GM18517 (cell line): ENCODE data around the gene FADS3.

ENCODE experiments used
- ATAC-seq: cut with Tn5 transposase; IDR thresholded peaks from one replicate; pipeline ENCODE4 v1.9.1; 2021; ENCODE audit warnings: mild to moderate bottlenecking, moderate library complexity; ENCODE audit not compliant: unreplicated experiment

FADS3 gene

DNA sequence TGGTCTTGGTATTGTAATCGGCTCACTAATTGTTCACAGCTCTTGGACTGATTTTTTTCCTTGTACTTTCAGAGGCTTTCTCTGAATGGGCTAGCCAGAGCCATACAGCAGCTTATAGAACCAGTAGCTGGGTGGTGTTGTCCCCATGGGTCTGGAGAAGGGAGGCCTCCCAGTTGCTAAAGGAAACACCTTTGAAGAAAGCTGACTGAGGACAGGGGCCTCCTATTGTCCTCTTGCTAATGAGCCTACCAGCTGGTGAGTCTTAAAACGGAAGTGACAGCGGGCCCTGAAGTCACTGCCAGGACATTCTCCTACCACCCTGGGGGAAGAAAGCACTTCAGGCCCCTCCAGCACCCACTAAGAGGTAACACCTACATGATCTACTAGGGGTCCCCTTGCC is 9.9 kb downstream of the FADS3 start:
- no peak for ATAC-seq

DNA sequence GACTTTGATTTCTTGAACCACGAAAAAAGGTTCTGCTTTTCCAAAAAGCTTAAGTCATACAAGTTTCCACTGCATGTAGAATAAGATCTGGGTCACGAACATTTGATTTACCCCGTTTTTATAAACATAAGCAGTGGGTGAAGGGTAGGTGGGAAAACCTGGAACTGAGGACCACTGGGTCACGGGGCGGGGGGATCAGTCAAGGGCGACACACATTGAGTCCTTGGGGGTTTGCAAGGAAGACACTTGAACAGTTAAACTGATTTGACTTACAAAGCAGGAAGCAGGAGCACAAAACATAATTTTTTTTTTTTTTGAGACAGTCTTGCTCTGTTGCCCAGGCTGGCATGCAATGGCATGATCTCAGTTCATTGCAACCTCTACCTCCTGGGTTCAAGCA is 10.9 kb downstream of the FADS3 start:
- ATAC-seq, result no peak

DNA sequence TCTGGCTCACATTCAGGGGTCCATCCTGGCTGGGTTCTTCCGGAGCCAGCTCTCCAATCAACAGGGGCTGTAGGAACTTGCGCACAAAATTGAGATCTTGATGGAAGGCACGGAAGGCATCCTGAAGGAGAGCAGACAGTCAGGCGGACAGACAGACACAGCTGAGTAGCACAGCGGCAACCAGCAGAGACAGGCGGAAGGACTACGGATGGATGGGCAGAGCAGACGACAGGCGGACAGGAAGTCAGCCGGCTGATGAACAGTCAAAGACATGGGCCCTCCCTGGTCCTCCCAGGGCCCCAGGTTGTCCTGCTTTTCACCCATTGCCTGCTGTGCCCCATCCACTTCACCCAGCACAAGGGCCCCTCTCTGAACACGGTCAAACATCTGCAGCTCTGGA is 11.3 kb downstream of the FADS3 start:
- ATAC-seq, result no peak

DNA sequence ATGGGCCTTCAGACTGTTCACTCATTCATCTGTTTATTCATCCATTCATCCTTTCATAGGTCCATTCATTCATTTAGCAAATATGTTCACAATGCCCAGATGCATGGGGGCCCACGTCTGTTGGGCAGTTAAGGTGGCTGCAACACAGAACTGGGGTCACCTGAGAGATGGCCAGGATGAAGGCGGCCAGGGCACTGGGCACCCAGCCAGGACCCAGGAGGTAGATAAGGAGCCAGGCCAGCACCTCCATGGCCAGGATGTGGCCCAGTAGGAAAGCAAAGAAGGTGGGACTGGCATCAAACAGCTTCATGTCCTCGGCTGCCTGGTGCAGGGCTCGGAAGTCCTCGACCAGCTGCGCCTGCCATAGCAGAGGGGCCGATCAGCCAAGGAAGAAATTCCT is 12.2 kb downstream of the FADS3 start:
- no peak for ATAC-seq

DNA sequence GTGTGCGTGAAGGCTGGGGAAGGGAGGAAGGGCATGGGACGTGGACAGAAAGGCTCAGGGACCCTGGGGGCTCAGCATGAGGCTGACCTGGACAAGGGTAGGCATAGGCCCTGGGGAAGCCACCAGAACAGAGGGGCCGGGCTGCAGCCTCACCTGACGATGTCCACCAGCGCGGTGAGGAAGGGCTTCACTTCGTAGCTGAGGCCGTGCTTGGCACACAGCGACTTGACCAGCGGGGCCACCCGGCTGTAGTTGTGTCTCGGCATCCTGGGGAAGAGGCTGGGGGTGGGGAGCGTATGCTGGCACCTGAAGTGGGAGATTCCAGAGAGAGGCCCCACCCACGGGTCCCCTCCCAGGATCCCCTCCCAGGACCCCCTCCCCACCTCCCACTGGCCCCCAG is 15.6 kb downstream of the FADS3 start:
- ATAC-seq, result no peak

DNA sequence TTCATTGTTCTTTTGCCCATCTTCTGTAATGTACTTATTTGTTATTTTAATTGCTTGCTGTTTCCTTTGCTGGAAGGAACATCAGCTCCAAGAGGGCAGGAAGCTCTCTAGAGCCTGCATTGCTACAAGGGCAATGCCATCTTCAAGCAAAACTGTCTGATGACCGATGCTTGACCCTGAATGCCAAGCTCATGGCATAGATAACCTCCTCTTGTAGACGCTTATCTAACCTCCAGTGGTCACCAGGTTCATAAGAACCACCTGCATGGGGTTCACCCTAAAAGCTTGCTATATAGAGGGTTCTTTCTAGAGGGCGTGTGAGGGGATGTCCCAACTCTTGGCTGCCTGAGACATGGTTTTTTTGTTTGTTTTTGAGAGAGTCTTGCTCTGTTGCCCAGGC is 16.5 kb downstream of the FADS3 start:
- ATAC-seq, result no peak

DNA sequence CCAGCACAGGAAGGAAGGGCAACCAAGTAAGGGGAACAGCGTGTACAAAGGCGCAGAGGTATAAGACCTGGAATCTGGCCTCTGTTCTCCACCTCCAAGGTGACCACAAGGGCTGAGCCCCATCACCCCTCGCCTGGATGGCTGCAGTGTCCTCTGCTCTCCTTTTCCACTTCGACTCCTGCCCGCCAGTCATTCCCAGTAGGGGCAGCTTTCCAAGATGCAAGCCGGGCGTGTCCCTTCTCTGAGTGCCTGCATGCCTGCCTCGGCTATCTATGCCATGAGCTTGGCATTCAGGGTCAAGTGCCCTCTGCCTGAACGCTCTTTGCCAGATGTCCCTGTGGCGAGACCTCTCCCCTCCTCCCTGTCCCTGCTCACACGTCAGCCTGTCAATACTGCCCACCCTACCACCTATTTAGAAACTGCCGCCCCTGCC is 17.0 kb downstream of the FADS3 start:
- no peak for ATAC-seq

DNA sequence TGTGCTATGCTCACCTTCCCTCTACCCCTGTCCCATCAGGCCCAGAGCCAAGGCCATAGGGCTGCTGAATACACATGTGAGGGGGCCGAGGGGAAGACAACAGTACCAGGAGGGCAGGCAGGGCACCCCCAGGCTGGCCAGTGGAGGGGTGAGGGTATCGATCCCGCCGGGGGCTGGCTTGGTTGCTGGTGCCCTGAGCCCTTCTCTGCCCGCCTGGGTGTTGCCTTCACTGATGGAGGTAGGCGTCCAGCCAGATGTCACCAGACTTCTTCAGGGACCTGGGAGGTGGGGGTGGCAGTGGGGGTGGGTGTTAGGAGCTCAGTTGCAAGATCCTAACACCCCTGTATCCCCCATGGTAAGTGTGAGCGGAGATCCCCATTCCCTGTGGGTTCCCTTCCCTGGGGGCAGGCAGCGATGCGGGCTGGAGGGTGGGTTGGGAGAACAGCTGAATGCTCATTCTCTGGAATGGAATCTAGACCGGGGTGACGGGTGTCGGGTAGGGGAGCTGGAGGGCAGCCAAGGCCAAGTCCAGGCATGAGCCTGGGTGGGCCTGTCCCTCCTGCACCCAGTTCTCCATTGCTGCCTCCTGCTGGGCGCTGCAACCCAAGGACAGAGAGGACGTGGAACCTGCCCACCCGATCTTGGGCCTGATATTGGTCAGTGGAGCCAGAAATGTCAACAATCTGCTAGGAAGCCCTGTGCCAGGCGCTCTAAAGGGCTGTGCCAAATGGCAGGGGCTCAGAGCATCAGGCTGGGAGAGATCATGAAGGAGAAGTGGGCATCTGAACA is 17.6 kb downstream of the FADS3 start:
- ATAC-seq, result no peak

DNA sequence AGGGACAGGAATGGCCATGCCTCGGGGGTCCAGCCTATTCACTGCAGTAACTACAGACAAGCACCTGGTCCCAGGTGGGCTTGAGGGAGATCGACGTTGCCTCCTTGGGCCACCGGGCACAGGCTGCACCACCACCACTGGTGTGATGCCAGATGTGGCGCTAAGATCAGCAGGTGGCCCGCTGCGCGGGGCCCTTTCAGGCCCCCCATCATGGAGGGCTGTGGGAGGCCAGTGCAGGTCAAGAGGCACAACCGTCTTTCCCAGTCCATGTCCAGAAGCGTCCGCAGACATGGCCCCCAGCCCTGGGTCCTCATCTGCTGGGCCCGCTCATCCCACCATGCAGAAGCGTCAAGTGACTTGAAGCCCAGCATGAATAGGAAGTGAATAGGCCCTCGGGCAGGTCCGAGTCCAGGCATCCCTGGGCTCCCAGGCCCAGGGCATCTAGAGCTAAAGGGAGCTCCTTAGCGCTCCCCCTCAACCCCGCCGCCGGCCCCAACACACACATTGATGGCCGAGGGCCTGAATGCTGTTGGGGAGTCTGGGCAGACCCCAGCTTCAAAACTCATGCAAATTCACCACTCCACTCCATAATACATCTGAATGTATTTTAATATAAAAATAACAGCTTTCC is 18.3 kb downstream of the FADS3 start:
- no peak for ATAC-seq

DNA sequence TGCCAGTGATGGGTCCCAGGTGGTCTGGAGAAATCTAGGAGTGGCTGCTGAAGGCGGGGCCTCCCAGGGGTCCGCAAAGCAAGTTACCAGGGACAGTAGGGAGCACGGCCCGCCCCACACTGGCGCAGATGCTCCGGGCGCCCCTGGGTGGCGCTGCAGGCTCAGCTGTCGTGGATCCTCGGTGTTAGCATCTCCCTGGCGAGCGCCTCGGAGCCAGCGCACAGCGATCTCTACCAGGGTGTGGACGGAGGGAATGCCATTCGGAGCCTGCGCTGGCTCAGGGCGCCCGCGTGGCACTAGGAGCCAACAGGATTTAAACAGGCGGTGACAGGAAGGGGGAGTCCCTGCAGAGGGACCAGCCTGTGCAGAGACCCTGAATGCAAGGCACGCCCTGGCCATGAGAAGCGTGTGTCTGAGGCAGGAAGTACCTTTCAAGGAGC is 20.2 kb downstream of the FADS3 start:
- no peak for ATAC-seq

DNA sequence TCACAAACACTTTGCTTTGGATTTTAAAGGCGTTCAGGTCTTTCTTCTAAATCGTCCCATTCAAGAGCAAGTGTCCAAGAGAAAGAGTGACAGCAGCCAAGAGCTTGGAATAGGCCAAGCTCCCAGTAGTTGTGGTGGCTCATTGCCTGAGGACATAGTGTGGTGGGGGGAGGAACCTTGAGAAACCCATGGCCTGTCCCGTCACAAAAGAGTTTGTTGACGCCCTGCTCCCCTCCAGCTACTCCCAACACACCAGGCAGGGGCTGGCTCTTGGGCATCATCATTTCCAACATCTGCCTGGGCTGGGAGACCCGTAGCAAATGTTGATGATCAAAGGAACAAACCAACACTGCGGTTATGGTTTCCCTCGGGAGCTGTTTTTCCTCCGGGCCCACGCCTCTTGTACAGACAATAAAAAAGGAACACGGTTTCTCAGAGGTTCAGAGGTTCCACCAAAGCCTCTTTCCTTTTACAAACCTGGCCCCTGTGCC is 20.8 kb downstream of the FADS3 start:
- ATAC-seq, result no peak

DNA sequence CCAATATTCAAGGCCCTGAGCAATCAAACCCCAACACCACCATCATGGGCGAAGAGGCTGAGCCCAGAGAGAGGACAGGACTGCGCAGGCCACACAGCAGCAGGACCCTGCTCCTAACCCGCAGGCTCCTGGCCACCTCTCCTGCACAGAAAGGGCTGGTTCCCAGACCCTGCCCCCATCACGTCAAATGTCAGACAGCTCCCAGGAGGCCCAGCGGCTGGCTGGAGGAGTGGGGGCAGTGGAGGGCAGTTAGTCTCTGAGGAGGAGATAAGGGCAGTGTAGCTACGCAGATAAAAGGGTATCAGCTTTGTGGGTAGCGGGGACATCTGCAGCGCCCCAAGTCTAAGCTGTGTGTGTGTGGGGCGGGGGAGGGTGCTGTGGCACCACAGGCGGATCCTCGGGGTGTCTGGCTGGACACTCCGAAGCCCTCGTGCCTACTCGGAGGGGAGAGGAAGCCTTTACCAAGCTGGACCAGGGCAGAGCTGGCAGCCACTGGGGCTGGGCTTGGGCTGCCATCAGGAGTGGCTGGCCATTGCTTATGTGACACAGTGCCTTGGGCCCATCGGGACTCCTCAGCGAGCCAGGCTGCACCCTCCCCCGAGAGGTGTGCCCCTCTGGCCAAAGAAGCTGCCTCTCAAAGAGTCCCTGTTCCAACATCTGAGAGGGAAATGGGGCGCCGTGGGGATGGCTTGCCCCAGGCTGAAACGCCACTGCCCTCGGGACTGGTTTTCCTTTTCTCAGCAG is 21.5 kb downstream of the FADS3 start:
- ATAC-seq, result no peak

DNA sequence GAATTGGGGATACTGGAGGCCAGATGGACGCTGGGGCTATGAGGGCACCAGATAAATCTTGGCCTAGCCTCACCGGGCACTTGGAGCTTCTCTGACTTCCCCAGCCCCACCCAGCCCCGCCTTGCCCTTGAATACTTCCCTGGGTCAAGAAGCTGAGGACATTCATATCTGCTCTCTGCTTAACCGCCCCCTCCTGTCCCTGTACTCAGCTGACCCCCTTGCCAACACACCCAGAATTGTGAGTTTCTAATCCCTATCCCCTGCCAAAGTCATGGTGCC is 22.0 kb downstream of the FADS3 start:
- no peak for ATAC-seq

DNA sequence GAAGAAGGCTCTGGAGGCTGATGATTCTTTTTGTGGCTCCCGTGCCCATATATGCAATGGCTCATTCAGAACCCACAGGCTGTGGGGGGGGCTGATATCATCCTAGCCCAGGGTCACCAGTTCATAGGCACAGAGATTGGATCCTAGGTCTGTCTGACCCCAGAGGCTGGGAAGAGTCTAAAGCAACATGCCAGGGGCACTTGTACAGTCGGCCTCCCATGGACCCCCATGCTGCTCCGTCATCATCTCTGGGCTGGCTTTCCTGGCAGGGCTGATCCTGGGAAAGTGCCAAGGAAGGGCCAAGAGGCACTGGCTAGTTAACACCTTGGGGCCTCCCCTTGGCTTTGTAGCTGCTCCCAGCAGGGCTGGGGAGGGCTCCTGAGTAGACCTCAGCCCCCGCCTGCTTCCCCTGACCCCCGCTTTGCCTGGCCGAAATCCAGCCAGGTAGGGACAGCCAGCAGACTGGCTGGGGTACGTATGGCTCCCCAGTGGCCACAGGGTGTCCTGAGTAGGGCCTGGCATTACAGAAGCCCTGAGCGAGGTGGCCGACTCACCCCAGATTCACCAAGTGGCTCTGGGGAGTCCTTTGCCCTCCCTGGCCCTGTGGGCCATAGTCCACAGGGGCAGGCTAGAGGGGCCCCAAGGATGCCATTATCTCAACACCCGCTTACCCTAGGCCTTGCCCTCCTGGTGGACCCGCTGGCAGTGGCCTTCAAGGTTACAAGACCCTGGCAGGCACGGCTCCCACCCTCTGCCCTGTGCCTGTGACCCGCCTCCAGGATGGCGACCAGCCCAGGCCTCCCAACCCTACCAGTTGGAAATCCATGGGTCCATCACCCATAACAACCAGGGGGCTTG is 22.5 kb downstream of the FADS3 start:
- no peak for ATAC-seq

DNA sequence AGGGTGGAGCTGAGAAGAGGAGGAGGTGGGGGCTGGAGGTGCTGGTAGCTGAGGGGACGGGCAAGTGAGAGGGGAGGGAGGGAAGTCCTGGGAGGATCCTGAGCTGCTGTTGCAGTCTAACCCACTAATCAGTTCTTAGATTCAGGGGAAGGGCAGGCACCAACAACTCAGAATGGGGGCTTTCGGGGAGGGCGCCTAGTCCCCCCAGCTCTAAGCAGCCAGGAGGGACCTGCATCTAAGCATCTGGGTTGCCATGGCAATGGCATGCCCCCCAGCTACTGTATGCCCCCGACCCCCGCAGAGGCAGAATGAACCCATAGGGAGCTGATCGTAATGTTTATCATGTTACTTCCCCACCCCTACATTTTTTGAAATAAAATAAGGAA is 24.4 kb downstream of the FADS3 start:
- ATAC-seq, result no peak

DNA sequence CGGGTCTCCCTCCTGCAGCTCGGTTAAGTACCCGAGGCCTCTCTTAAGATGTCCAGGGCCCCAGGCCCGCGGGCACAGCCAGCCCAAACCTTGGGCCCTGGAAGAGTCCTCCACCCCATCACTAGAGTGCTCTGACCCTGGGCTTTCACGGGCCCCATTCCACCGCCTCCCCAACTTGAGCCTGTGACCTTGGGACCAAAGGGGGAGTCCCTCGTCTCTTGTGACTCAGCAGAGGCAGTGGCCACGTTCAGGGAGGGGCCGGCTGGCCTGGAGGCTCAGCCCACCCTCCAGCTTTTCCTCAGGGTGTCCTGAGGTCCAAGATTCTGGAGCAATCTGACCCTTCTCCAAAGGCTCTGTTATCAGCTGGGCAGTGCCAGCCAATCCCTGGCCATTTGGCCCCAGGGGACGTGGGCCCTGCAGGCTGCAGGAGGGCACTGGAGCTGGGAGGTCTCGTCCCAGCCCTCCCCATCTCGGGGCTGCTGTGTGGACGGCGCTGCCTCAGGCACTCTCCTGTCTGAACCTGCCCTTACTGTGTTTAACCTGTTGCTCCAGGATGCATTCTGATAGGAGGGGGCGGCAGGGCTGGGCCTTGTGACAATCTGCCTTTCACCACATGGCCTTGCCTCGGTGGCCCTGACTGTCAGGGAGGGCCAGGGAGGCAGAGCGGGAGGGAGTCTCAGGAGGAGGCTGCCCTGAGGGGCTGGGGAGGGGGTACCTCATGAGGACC is 25.0 kb downstream of the FADS3 start:
- ATAC-seq, result no peak

DNA sequence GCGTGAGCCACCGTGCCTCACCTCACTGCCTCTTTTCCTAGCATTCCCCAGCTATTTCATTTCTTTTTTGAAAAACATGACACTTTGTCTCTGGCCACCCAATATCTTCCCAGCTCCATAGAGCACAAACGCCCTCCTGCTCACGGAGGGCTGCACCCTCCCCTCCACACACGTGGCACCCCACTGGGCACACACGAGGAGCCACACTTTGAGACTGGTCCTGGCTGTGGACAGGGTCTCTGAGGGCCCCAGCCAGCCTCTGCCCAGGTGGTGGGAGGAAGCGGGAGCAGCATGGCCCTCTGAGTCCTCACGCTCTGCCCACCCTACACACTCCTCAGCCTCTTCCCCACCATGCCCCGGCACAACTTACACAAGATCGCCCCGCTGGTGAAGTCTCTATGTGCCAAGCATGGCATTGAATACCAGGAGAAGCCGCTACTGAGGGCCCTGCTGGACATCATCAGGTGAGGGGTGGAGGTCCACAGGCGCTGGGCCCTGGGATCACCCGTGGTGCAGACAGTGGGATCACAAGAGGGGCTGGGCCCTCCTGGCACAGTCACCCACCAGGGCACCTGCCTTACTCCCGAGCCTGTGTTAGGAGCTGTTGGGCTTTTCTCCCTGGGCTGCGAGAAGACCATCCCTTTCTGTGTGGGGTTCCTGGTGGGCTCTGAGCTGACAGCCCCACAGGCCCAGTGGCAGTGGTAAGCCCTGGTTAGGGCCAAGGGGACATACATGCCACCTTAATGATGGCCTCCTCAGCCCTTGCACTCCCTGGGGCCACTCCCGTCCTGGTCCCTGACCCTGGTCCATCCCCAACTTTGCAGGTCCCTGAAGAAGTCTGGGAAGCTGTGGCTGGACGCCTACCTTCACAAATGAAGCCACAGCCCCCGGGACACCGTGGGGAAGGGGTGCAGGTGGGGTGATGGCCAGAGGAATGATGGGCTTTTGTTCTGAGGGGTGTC is 26.2 kb downstream of the FADS3 start:
- no peak for ATAC-seq

DNA sequence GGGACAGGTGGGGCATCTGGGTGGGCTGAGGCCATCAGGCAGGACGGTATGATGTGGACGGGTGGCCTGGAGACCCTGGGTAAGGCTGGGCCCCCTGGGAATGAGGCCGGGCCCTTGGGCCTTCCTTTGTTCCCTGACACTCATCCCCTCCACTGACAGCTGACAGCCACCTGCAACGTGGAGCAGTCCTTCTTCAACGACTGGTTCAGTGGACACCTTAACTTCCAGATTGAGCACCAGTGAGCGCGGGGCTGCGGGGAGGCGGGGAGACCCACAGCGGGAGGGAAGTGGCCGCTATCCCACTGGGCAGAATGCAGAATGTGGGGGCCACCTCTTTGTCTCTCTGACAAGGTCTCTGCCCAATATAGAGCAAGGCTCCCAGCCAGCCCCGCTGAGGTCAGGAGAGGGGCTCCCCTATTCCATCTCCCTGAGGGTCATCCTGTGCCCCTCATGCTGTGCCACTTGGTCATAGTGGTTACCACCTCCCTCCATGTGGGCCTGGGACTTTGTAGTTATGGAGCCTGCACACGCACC is 27.7 kb downstream of the FADS3 start:
- ATAC-seq, result no peak
